Heart left ventricle (tissue), 13 donors: ENCODE results near the gene NLRP14.

ENCODE experiments used
- POLR2A ChIP-seq, 2 donors: fragments of 450-650 bp; IDR thresholded peaks; one replicate each; pipeline ENCODE4 v1.6.1; 2017; ENCODE audit warnings: antibody characterized with exemption in 2 of 2, mild to moderate bottlenecking in 2 of 2, moderate library complexity in 2 of 2
- TF ChIP-seq, protein P1 (sequence below), 12 donors: fragments of 200-600 bp; sonication (generic) in 4 of 12; IDR thresholded peaks; one replicate each; pipeline versions ENCODE4 v1.5.0 to v1.8.0; 2018 to 2022; ENCODE audit warnings: antibody characterized with exemption in 12 of 12, mild to moderate bottlenecking in 5 of 12
- donor health status: ischemic (EF 13 %, LVEDD 7.1; RV severe dilation, severe dysfunction).
- donor health status: DM: no; HTN: yes; CAD: no.
- donor health status: DM: no; HTN: no; CAD: no.
- donor health status: ischemic (EF 25% LVEDD 6.9; RV normal size, moderate dysfunction).
- donor health status: ischemic (EF 25% LVEDD 5.7; RV mildly dilated, moderate dysfunction).
- donor health status: ischemic (EF 35%, LVEDD 5.7; RV mildly dilated, moderate dysfunction).
- donor health status: nonischemic (EF 11% LVEDD 7.7; RV severe dilation, severe dysfunction).
- donor health status: DM: yes; HTN: yes; CAD: no.
- donor health status: PGD.
- donor health status: ischemic (EF 29% LVEDD 5.4; RV normal size, mild dysfunction).
- donor health status: nonischemic (EF 23%, LVEDD 6.1; RV moderate dilation, normal function).

DNA sequence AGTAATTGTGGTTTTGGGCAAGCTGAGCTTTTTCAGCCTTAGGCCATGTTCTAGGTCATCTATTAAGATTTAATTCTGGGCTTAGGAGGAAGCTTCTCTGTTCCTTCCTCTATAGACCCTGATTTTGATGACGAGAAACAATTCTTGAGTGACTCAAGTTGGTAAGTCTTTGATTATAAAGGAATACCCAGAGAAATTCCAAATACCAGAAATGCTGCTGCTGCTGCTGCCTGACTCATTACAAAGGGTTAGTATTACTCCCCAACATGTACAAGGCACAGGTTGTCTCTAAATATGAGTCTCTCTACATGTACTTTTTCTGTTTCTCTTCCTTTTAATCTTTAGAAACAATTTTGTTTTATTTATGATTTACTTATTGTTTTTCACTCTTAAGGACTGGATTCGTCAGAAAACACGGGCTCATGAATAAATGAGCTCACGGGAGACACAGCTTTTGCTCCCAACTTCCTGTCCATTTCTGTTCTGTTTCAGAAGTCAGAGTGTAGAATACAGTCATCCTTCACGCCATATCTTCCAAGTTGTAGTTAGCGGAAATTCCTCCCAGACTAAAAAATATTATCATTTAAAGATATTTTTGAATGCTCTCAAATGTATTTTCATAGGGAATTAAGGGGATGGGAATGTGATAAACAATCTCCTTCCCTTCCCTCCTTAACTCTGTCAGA, 36.7 kb downstream of the NLRP14 start:
- TF ChIP-seq, protein P1, sequence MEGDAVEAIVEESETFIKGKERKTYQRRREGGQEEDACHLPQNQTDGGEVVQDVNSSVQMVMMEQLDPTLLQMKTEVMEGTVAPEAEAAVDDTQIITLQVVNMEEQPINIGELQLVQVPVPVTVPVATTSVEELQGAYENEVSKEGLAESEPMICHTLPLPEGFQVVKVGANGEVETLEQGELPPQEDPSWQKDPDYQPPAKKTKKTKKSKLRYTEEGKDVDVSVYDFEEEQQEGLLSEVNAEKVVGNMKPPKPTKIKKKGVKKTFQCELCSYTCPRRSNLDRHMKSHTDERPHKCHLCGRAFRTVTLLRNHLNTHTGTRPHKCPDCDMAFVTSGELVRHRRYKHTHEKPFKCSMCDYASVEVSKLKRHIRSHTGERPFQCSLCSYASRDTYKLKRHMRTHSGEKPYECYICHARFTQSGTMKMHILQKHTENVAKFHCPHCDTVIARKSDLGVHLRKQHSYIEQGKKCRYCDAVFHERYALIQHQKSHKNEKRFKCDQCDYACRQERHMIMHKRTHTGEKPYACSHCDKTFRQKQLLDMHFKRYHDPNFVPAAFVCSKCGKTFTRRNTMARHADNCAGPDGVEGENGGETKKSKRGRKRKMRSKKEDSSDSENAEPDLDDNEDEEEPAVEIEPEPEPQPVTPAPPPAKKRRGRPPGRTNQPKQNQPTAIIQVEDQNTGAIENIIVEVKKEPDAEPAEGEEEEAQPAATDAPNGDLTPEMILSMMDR (IDR thresholded peaks at IDR 0.05), result no peak
- no peak for TF ChIP-seq POLR2A (IDR thresholded peaks at IDR 0.05)
